Measurements from ENCODE around the gene VSTM2B. TPM values are rescaled to one million over a fixed set of nuclear protein-coding genes. Genes with fewer than 3 reads are reported as not detected.

Gene VSTM2B
- total and polyA plus RNA-seq, 11 donors: not detected

DNA sequence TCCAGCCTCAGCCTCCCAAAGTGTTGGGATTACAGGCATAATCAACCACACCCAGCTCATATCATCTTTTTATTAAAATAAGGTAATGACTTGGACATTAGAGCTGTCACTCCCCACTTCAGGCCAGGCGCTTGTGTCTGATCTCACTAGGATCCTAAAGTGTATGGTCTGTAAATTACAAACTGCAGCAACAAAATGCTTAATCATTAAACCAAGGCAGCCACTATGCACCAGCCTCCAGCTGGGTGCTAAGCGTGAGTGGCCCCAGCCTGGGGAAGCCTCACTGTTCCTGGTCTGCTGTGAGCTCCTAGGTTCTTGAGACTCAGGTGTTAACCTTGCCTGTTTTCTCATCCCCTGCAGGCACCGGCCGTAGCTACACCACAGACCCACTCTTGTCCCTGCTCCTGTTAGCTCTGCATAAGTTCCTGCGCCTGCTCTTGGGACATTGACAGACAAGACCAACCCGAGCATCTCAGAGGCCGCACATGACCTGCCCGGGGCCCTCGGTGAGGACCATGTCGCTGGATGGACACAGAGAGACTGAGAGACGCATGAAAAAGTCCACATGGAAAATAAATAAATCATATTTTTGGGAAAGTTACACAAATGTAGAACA is 37.8 kb downstream of the VSTM2B start:
- Histone ChIP-seq H3K9me3 (peaks cover 0 to 24% (median 11%) of the 10 kb centered on the region in 12 donors), H3K27ac (no peak overlapping the region), H3K27me3 (peaks cover 0 to 10% (median 0%) of the 10 kb centered on the region in 9 donors), H3K4me3 (no peak overlapping the region), H3K4me1 (no peaks in the 10 kb centered on the region), H3K36me3 (no peaks in the 10 kb centered on the region)
- 77 to 80% (median 79%) methylated on average over 11 of the region's 11 CpGs for WGBS, 4 donors
- ATAC-seq: no peak
- intact Hi-C loops (cut with DNase I): no loop called here
- TF ChIP-seq, protein P1, sequence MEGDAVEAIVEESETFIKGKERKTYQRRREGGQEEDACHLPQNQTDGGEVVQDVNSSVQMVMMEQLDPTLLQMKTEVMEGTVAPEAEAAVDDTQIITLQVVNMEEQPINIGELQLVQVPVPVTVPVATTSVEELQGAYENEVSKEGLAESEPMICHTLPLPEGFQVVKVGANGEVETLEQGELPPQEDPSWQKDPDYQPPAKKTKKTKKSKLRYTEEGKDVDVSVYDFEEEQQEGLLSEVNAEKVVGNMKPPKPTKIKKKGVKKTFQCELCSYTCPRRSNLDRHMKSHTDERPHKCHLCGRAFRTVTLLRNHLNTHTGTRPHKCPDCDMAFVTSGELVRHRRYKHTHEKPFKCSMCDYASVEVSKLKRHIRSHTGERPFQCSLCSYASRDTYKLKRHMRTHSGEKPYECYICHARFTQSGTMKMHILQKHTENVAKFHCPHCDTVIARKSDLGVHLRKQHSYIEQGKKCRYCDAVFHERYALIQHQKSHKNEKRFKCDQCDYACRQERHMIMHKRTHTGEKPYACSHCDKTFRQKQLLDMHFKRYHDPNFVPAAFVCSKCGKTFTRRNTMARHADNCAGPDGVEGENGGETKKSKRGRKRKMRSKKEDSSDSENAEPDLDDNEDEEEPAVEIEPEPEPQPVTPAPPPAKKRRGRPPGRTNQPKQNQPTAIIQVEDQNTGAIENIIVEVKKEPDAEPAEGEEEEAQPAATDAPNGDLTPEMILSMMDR (IDR thresholded peaks at IDR 0.05): no peak
- TF ChIP-seq POLR2A (IDR thresholded peaks at IDR 0.05): no peak
- DNase-seq: no peak

- Histone ChIP-seq H3K4me3 (no peak overlapping the region), H3K4me1 (no peaks in the 10 kb centered on the region), H3K27me3 (peaks cover 0 to 16% (median 0%) of the 10 kb centered on the region in 9 donors), H3K9me3 (peaks cover 0 to 15% (median 8%) of the 10 kb centered on the region in 12 donors), H3K36me3 (no peaks in the 10 kb centered on the region), H3K27ac (no peak overlapping the region)
- WGBS, 4 donors: 38 to 46% (median 42%) methylated on average over 11 of the region's 11 CpGs
- intact Hi-C loops (cut with DNase I): no loop called here
- TF ChIP-seq, protein P1 (IDR thresholded peaks at IDR 0.05): no peak
- TF ChIP-seq POLR2A (IDR thresholded peaks at IDR 0.05): no peak
- ATAC-seq (no peak), DNase-seq (no peak)
These were observed 38.8 kb downstream of the VSTM2B start for GRCh38 chr19:29564574-29565005.

GRCh38 chr19:29565171-29565570 is 39.4 kb downstream of the VSTM2B start:
- Histone ChIP-seq H3K4me1 (no peaks in the 10 kb centered on the region), H3K27ac (no peak overlapping the region), H3K27me3 (peaks cover 0 to 17% (median 0%) of the 10 kb centered on the region in 9 donors), H3K36me3 (no peaks in the 10 kb centered on the region), H3K4me3 (no peak overlapping the region), H3K9me3 (peaks cover 0 to 9% (median 2%) of the 10 kb centered on the region in 12 donors)
- DNase-seq (no peak), ATAC-seq (no peak)
- 78 to 81% (median 79%) methylated on average over 13 to 19 of the region's 19 CpGs for WGBS, 4 donors
- intact Hi-C loops (cut with DNase I): no loop called here
- TF ChIP-seq, protein P1 (IDR thresholded peaks at IDR 0.05): no peak
- no peak for TF ChIP-seq POLR2A (IDR thresholded peaks at IDR 0.05)

DNA sequence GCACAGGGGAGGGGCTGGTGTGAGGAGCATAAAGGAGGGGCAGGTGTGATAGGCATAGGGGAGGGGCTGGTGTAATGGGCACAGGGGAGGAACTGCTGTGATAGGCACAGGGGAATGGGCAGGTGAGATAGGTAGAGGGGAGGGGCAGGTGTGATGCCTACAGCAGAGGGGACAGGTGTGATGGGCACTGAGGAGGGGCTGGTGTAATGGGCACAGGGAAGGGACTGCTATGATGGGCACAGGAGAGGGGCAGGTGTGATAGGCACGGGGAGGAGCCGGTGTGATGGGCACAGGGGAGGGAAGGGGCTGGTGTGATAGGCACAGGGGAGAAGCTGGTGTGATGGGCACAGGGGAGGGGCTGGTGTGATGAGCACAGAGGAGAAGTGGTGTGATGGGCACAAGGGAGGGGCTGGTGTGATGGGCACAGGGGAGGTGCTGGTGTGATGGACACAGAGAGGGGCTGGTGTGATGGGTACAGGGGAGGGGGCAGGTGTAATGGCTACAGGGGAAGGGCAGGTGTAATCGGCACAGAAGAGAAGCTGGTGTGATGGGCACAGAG is 40.8 kb downstream of the VSTM2B start:
- Histone ChIP-seq H3K27me3 (peaks cover 0 to 21% (median 4%) of the 10 kb centered on the region in 9 donors), H3K27ac (no peak overlapping the region), H3K9me3 (no peaks in the 10 kb centered on the region), H3K4me3 (no peak overlapping the region), H3K36me3 (no peaks in the 10 kb centered on the region), H3K4me1 (no peaks in the 10 kb centered on the region)
- DNase-seq (no peak), ATAC-seq (no peak)
- intact Hi-C loops (cut with DNase I): no loop called here
- WGBS, 4 donors: 77 to 87% (median 82%) methylated on average over 3 of the region's 3 CpGs
- TF ChIP-seq, protein P1 (IDR thresholded peaks at IDR 0.05): no peak
- no peak for TF ChIP-seq POLR2A (IDR thresholded peaks at IDR 0.05)

Measured in heart left ventricle (tissue), 16 donors.